ENCODE results near the gene DLEC1. TPM values are rescaled to one million over a fixed set of nuclear protein-coding genes. Genes with fewer than 3 reads are reported as not detected.

Gene DLEC1
- total RNA-seq, 4 donors from 2014 or later: 0.20 to 4.1 (median 1.4) TPM

DNA sequence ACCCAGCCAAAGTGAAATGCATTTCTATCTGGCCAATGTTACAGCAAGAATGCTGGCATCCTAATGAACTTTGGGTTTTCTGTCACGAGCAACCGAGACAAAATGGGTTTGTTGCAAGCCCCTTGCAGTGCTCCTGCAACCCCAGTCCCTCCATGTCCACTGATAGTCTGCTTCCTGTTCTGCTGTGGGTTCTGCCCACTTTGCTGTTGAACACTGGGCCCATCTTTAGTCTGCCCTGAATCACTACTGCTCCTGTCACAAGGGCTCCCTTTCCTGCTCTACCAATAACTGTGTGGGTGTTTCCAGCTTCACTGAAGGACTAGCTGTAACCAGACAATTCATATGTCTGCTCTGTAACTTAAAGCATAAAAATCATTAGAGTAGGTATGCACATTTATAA is 113.6 kb downstream of the DLEC1 start:
- in situ Hi-C loops (cut with MboI; ENCODE audit: low pct_ligation_motif_present in 1 of 4, low pct_unique_long_range_greater_than_20kb in 1 of 4, low sequenced_read_pairs in 3 of 4): no loop called here
- H3K36me3 ChIP-seq: no peaks in the 10 kb centered on the region
- DNase-seq: no peak
- H3K27me3 ChIP-seq: no peaks in the 10 kb centered on the region
- H3K9me3 ChIP-seq: no peaks in the 10 kb centered on the region
- intact Hi-C loops (cut with DNase I; ENCODE audit: low total_unique reads): no loop called here
- TF ChIP-seq POLR2A (IDR thresholded peaks at IDR 0.05) (no peak), POLR2AphosphoS5 (IDR thresholded peaks at IDR 0.05) (no peak), EP300 (IDR thresholded peaks at IDR 0.05; ENCODE audit: low read depth) (no peak)
- TF ChIP-seq, protein P1, sequence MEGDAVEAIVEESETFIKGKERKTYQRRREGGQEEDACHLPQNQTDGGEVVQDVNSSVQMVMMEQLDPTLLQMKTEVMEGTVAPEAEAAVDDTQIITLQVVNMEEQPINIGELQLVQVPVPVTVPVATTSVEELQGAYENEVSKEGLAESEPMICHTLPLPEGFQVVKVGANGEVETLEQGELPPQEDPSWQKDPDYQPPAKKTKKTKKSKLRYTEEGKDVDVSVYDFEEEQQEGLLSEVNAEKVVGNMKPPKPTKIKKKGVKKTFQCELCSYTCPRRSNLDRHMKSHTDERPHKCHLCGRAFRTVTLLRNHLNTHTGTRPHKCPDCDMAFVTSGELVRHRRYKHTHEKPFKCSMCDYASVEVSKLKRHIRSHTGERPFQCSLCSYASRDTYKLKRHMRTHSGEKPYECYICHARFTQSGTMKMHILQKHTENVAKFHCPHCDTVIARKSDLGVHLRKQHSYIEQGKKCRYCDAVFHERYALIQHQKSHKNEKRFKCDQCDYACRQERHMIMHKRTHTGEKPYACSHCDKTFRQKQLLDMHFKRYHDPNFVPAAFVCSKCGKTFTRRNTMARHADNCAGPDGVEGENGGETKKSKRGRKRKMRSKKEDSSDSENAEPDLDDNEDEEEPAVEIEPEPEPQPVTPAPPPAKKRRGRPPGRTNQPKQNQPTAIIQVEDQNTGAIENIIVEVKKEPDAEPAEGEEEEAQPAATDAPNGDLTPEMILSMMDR (IDR thresholded peaks at IDR 0.05): no peak
- no peak overlapping the region for H3K4me3 ChIP-seq
- H3K4me1 ChIP-seq: peaks cover 0 to 6% (median 0%) of the 10 kb centered on the region in 4 donors
- no peak overlapping the region for H3K27ac ChIP-seq
- 85% methylated on average over 2 of the region's 2 CpGs; no CpG with 5 or more reads in 1 of the 2 donors for WGBS, 2 donors (ENCODE audit: low coverage in 1 of 2)

GRCh38 chr3:38153221-38153620 is 114.2 kb downstream of the DLEC1 start:
- intact Hi-C loops (cut with DNase I; ENCODE audit: low total_unique reads) (no loop called here), in situ Hi-C loops (cut with MboI; ENCODE audit: low pct_ligation_motif_present in 1 of 4, low pct_unique_long_range_greater_than_20kb in 1 of 4, low sequenced_read_pairs in 3 of 4) (no loop called here)
- WGBS, 2 donors (ENCODE audit: low coverage in 1 of 2): 86 to 90% methylated on average over 1 to 2 of the region's 2 CpGs
- Histone ChIP-seq H3K9me3 (no peaks in the 10 kb centered on the region), H3K27ac (no peak overlapping the region), H3K4me3 (no peak overlapping the region), H3K27me3 (no peaks in the 10 kb centered on the region), H3K36me3 (no peaks in the 10 kb centered on the region), H3K4me1 (peaks cover 0 to 6% (median 0%) of the 10 kb centered on the region in 4 donors)
- DNase-seq: no peak
- TF ChIP-seq POLR2AphosphoS5 (IDR thresholded peaks at IDR 0.05): no peak
- TF ChIP-seq EP300 (IDR thresholded peaks at IDR 0.05; ENCODE audit: low read depth): no peak
- TF ChIP-seq POLR2A (IDR thresholded peaks at IDR 0.05): no peak
- TF ChIP-seq, protein P1 (IDR thresholded peaks at IDR 0.05): no peak

GRCh38 chr3:38154033-38154494 is 115.1 kb downstream of the DLEC1 start:
- TF ChIP-seq POLR2AphosphoS5 (IDR thresholded peaks at IDR 0.05) (peak in 1 of 3 donors; percentile 26), POLR2A (IDR thresholded peaks at IDR 0.05) (no peak)
- DNase-seq: no peak
- 71 to 85% methylated on average over 2 of the region's 2 CpGs for WGBS, 2 donors (ENCODE audit: low coverage in 1 of 2)
- no peak overlapping the region for H3K27ac ChIP-seq
- intact Hi-C loops (cut with DNase I; ENCODE audit: low total_unique reads) (no loop called here), in situ Hi-C loops (cut with MboI; ENCODE audit: low pct_ligation_motif_present in 1 of 4, low pct_unique_long_range_greater_than_20kb in 1 of 4, low sequenced_read_pairs in 3 of 4) (no loop called here)
- no peaks in the 10 kb centered on the region for H3K36me3 ChIP-seq
- no peaks in the 10 kb centered on the region for H3K27me3 ChIP-seq
- peaks cover 0 to 6% (median 0%) of the 10 kb centered on the region in 4 donors for H3K4me1 ChIP-seq
- no peak overlapping the region for H3K4me3 ChIP-seq
- H3K9me3 ChIP-seq: no peaks in the 10 kb centered on the region

GRCh38 chr3:38154625-38155255 is 115.7 kb downstream of the DLEC1 start:
- no peaks in the 10 kb centered on the region for H3K9me3 ChIP-seq
- no peak overlapping the region for H3K27ac ChIP-seq
- peak; percentile 57 for DNase-seq
- no peaks in the 10 kb centered on the region for H3K27me3 ChIP-seq
- intact Hi-C loops (cut with DNase I; ENCODE audit: low total_unique reads) (no loop called here), in situ Hi-C loops (cut with MboI; ENCODE audit: low pct_ligation_motif_present in 1 of 4, low pct_unique_long_range_greater_than_20kb in 1 of 4, low sequenced_read_pairs in 3 of 4) (no loop called here)
- no peak overlapping the region for H3K4me3 ChIP-seq
- H3K4me1 ChIP-seq: peaks cover 0 to 6% (median 0%) of the 10 kb centered on the region in 4 donors
- H3K36me3 ChIP-seq: no peaks in the 10 kb centered on the region
- WGBS, 2 donors (ENCODE audit: low coverage in 1 of 2): 57% methylated on average over 2 of the region's 2 CpGs; no CpG with 5 or more reads in 1 of the 2 donors
- peak in 1 of 3 donors; percentile 16 for TF ChIP-seq POLR2AphosphoS5 (IDR thresholded peaks at IDR 0.05)
- TF ChIP-seq, protein P1 (IDR thresholded peaks at IDR 0.05): no peak
